Measurements from ENCODE around the gene CENPO.

Gene CENPO

DNA sequence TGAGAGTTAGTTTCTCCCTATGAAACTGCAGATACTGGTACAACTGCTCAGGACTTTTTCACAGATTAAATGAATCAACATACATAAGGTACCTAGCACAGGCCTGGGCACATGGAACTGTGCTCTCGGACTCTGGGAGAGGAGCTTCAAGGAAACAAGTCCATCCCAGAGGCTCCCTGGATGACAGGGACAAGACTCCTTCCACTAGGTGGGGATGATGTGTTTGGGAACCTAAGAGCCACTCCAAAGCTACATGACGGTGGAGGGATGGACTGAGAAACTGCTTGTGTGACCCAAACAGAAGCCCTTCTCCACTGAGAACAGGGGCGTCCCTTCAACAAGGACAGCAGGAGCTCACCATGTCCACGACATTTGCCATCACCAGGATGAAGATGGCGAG lies 37.1 kb downstream of the CENPO start:
- TF ChIP-seq, protein P1, sequence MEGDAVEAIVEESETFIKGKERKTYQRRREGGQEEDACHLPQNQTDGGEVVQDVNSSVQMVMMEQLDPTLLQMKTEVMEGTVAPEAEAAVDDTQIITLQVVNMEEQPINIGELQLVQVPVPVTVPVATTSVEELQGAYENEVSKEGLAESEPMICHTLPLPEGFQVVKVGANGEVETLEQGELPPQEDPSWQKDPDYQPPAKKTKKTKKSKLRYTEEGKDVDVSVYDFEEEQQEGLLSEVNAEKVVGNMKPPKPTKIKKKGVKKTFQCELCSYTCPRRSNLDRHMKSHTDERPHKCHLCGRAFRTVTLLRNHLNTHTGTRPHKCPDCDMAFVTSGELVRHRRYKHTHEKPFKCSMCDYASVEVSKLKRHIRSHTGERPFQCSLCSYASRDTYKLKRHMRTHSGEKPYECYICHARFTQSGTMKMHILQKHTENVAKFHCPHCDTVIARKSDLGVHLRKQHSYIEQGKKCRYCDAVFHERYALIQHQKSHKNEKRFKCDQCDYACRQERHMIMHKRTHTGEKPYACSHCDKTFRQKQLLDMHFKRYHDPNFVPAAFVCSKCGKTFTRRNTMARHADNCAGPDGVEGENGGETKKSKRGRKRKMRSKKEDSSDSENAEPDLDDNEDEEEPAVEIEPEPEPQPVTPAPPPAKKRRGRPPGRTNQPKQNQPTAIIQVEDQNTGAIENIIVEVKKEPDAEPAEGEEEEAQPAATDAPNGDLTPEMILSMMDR (IDR thresholded peaks at IDR 0.05; ENCODE audit: control extremely low read depth, extremely low read depth, low read depth, missing control alignments): no peak
- ChIA-PET POLR2A (no interaction called here), CTCF (interaction anchor here (1.2 to 7.0 kb wide), 4 partner anchors 11 to 421 kb away, joined by 3 to 125 read pairs (median 6); no protein-coding TSS in a partner anchor)
- DNase-seq (ENCODE audit: extremely low spot score): no peak

DNA sequence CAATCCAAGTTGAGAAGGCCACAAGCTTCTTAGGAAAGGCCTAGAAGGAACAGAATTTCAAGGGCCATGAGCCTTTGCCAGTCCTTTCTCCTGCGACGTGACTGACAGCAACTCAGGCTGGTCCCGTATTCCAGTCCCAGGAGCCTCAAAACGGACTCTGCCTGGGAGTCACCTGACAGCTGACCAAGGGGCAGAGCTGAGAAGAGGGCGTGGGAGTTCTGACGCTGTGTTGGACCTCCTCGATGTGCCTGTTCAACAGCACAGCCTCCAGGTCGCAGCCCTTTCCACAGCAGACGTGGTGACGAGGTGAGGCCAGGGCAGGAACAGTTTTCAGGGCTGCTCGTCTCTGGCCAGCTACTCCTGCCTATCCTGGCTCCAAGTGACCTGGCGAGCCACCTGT lies 37.6 kb downstream of the CENPO start:
- ChIA-PET POLR2A (interaction anchor here (0.7 kb wide), 1 partner anchor 20 kb away, joined by 5 read pairs; no protein-coding TSS in a partner anchor), CTCF (interaction anchor here (1.4 to 7.0 kb wide), 3 partner anchors 12 to 421 kb away, joined by 5 to 125 read pairs (median 8); no protein-coding TSS in a partner anchor)
- DNase-seq (ENCODE audit: extremely low spot score): no peak
- TF ChIP-seq, protein P1 (IDR thresholded peaks at IDR 0.05; ENCODE audit: control extremely low read depth, extremely low read depth, low read depth, missing control alignments): no peak

DNA sequence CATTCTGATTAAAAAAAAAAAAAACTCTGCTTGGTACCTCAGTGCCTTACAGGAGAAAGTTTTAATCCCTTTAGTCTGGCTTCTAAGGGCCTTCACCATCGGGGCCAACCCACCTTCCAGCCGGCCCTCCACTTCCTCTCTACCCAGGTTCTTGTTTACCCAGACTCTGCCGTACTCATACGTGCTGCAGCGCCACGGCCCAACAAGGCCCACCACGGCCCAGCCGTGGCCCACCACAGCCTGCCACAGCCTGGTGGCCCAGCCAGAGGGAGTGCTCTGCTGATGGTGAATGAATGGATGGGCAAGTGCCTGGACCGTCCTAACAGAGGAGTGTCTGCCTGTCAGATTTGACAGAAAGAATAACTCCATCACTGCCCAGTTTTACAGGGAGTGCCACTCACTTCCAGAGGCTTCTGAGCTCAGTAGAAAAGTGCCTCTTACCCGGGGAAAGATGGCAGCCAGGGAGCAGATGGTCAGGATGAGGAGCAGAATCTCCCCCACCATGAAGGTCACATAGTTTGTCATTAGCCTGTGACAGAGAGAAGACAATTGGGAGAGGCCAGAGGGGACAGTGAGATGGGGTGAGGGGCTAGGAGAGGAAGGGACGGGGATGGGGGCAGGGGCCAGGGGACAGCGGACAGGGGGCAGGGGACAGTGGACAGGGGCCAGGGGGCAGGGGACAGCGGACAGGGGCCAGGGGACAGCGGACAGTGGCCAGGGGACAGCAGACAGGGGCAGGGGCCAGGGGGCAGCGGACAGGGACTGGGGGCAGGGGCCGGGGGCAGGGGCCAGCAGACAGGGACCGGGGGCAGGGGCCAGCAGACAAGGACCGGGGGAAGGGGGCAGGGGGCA lies 38.2 kb downstream of the CENPO start:
- POLR2A ChIA-PET: interaction anchor here (0.7 kb wide), 1 partner anchor 21 kb away, joined by 5 read pairs; no protein-coding TSS in a partner anchor
- CTCF ChIA-PET: interaction anchor here (1.4 to 7.0 kb wide), 3 partner anchors 12 to 422 kb away, joined by 5 to 125 read pairs (median 8); no protein-coding TSS in a partner anchor
- TF ChIP-seq, protein P1 (IDR thresholded peaks at IDR 0.05; ENCODE audit: control extremely low read depth, extremely low read depth, low read depth, missing control alignments): no peak
- DNase-seq (ENCODE audit: extremely low spot score): no peak

- no peak for DNase-seq (ENCODE audit: extremely low spot score)
- CTCF ChIA-PET: interaction anchor here (1.9 to 7.0 kb wide), 2 partner anchors 410 to 422 kb away, joined by 8 to 125 read pairs; no protein-coding TSS in a partner anchor
- TF ChIP-seq, protein P1 (IDR thresholded peaks at IDR 0.05; ENCODE audit: control extremely low read depth, extremely low read depth, low read depth, missing control alignments): no peak
- POLR2A ChIA-PET: no interaction called here
Observed at GRCh38 chr2:24832073-24832461, 38.8 kb downstream of the CENPO start.

DNA sequence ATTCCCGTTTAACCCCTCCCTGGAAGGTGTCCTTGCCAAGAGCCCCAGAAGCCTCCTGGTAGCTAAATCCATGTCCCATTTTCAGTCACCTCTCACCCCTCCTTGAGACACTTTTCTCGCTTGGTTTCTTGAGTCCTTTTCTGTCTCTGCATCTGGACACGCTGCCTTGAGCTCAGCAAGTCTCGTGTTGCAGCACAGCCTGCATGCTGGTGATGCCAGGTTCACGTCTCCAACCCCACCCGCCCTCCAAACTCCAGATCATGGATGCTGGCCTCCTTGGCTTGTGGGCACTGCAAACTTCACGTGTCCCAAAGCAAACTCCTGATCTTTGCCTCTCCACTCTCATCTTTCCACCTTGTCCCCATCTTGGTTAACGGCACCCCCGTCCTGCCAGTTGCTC lies 39.3 kb downstream of the CENPO start:
- POLR2A ChIA-PET: no interaction called here
- TF ChIP-seq, protein P1 (IDR thresholded peaks at IDR 0.05; ENCODE audit: control extremely low read depth, extremely low read depth, low read depth, missing control alignments): no peak
- CTCF ChIA-PET: no interaction called here
- DNase-seq (ENCODE audit: extremely low spot score): no peak

- TF ChIP-seq, protein P1 (IDR thresholded peaks at IDR 0.05; ENCODE audit: control extremely low read depth, extremely low read depth, low read depth, missing control alignments): no peak
- CTCF ChIA-PET: no interaction called here
- DNase-seq (ENCODE audit: extremely low spot score): no peak
- POLR2A ChIA-PET: no interaction called here
Observed at GRCh38 chr2:24832931-24833701, 39.9 kb downstream of the CENPO start.
